Measurements from ENCODE around the gene FATE1.

GRCh38 chrX:151710457-151710856 lies 5.4 kb upstream of the FATE1 start:
- TF ChIP-seq CTCF (conservative IDR thresholded peaks at IDR 0.05; ENCODE audit: low read length) (no peak), EZH2phosphoT487 (IDR thresholded peaks at IDR 0.05; ENCODE audit: borderline replicate concordance) (no peak)

Data from Loucy (cell line).